B cell (primary cell): ENCODE measurements around the gene OR5T1.

Experiments
- EZH2 ChIP-seq: IDR thresholded peaks from 2 replicates; pipeline ENCODE4 v1.6.1; 2012; ENCODE audit warnings: borderline replicate concordance, low read depth, mild to moderate bottlenecking, moderate library complexity, low read length; ENCODE audit not compliant: insufficient read depth, poor library complexity, severe bottlenecking
- TF ChIP-seq, protein P1 (sequence below): fragments of 200-600 bp; IDR thresholded peaks from one replicate; pipeline ENCODE4 v1.8.0; 2022; ENCODE audit warnings: antibody characterized with exemption, mild to moderate bottlenecking

DNA sequence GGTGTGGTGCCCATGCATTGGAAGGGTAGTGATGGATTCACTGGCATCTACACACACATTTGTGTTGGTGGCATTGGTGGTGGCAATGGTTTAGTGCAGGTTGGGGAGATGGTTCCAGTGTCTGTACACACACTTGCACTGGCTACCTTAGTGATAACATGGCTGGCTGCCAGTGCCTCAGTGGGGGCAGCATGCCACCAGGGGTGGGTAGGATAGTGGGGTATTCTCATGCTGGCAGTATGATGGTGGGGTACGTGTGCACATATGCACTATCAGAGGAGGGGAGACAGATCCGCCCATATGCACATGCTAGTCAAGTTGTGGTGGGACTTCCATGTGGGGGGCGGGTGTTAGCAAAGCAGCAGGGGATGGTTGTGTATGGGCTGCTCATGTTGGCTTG lies 33.9 kb downstream of the OR5T1 start:
- no peak for TF ChIP-seq EZH2
- TF ChIP-seq, protein P1, sequence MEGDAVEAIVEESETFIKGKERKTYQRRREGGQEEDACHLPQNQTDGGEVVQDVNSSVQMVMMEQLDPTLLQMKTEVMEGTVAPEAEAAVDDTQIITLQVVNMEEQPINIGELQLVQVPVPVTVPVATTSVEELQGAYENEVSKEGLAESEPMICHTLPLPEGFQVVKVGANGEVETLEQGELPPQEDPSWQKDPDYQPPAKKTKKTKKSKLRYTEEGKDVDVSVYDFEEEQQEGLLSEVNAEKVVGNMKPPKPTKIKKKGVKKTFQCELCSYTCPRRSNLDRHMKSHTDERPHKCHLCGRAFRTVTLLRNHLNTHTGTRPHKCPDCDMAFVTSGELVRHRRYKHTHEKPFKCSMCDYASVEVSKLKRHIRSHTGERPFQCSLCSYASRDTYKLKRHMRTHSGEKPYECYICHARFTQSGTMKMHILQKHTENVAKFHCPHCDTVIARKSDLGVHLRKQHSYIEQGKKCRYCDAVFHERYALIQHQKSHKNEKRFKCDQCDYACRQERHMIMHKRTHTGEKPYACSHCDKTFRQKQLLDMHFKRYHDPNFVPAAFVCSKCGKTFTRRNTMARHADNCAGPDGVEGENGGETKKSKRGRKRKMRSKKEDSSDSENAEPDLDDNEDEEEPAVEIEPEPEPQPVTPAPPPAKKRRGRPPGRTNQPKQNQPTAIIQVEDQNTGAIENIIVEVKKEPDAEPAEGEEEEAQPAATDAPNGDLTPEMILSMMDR = no peak
